DND-41 (cell line): ENCODE results near the gene GBP2.
"Not testable (repeated sequence)": the region's sequence is repeated elsewhere in the genome, so short reads cannot be mapped to it uniquely, and the experiment has no call there.

ENCODE experiments used
- CTCF ChIP-seq: IDR thresholded peaks from 2 replicates; pipeline ENCODE4 v1.5.1; 2012; ENCODE audit warnings: borderline replicate concordance, low read length, moderate library complexity, mild to moderate bottlenecking; ENCODE audit not compliant: poor library complexity, severe bottlenecking; ENCODE audit errors: extremely low read depth
- EZH2 ChIP-seq: IDR thresholded peaks from 3 replicates; pipeline ENCODE4 v1.6.1; 2012; ENCODE audit warnings: borderline replicate concordance, low read depth, mild to moderate bottlenecking, moderate library complexity, low read length, inconsistent platforms; ENCODE audit not compliant: severe bottlenecking

DNA sequence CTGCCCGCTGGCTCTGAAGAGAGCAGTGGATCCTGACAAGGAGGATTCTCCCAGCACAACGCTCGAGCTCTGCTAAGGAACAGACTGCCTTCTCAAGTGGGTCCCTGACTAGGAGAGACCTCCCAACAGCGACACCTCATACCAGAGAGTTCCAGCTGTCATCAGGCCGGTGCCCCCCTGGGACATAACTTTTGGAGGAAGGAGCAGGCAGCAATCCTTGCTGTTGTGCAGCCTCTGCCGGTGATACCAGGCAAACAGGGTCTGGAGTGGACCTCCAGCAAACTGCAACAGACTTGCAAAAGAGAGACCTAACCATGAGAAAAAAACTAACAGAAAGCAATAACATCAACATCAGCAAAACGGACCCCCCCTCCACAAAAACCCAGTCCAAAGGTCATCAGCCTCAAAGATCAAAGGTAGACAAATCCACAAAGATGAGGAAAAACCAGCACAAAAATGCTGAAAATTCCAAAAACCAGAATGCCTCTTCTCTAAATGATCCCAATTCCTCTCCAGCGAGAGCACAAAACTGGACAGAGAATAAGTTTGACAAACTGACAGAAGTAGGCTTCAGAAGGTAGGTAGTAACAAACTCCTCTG, 53.3 kb downstream of the GBP2 start:
- TF ChIP-seq EZH2, CTCF: not testable (repeated sequence)
